NCI-H226 (cell line): ENCODE results near the gene MLH1.
"Not testable (repeated sequence)": the region's sequence is repeated elsewhere in the genome, so short reads cannot be mapped to it uniquely, and the experiment has no call there.

ENCODE experiments used
- DNase-seq: peaks from one replicate; pipeline ENCODE4 v3.0.0-alpha.2; 2015

MLH1 gene

DNA sequence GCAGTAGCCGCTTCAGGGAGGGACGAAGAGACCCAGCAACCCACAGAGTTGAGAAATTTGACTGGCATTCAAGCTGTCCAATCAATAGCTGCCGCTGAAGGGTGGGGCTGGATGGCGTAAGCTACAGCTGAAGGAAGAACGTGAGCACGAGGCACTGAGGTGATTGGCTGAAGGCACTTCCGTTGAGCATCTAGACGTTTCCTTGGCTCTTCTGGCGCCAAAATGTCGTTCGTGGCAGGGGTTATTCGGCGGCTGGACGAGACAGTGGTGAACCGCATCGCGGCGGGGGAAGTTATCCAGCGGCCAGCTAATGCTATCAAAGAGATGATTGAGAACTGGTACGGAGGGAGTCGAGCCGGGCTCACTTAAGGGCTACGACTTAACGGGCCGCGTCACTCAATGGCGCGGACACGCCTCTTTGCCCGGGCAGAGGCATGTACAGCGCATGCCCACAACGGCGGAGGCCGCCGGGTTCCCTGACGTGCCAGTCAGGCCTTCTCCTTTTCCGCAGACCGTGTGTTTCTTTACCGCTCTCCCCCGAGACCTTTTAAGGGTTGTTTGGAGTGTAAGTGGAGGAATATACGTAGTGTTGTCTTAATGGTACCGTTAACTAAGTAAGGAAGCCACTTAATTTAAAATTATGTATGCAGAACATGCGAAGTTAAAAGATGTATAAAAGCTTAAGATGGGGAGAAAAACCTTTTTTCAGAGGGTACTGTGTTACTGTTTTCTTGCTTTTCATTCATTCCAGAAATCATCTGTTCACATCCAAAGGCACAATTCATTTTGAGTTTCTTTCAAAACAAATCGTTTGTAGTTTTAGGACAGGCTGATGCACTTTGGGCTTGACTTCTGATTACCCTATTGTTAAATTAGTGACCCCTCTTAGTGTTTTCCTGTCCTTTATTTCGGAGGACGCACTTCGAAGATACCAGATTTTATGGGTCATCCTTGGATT lies at the start of gene MLH1:
MLH1 (plus strand) TSS at position 193 of the 958 bp plus-strand sequence; CDS start at position 223, 30 bp downstream.
- DNase-seq, result peak; percentile 100

DNA sequence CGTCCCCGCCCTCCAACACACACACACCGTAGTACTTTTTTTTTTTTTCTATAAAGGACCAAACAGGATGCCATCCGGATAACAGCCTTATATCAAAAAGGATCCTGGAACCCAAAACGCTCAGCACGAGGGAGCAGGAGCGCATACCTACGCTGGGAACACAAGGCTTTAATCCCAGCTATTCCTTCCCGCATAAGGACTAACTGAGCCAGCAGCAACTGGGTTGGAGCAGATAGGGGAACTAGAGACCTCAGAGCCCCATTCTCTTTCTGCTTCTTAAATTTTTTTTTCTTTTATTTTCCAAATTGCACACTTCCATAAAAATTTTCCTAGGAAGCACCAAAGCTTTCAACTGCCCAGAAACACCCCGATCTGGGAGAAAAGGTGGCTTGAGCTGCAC lies 49.7 kb upstream of the MLH1 start:
- no peak for DNase-seq

DNA sequence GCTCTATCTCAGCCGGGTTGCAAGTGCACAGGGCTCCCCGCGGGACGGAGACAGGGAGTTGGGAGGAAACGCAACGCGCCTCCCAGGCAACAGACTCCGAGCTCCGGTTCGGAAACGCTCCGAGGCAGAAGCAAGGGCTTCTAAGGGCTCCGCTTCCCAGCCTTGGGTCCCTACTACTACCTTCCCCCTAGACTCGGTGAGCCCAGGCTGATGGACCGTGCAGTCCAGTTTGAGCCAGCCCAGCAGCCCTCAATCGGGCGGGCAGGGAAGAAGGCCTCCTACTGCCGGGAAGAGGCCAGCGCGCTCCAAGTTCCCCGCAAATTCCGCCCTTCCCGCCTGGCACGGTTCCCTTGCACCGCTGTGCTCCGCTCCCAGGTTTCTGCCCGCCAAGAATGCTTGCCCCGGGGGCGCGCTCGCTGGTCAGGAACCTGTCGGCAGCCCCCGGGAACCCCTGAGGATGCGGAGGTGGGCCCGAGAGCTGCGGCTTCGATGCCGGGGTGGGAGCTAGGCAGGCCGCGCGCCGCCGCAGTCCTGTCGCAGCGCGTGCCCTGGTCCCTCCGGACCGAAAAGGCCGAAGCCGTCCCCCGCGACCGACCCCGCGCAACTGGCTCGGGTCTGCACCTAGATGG lies 49.2 kb upstream of the MLH1 start:
- peak; percentile 36 for DNase-seq

DNA sequence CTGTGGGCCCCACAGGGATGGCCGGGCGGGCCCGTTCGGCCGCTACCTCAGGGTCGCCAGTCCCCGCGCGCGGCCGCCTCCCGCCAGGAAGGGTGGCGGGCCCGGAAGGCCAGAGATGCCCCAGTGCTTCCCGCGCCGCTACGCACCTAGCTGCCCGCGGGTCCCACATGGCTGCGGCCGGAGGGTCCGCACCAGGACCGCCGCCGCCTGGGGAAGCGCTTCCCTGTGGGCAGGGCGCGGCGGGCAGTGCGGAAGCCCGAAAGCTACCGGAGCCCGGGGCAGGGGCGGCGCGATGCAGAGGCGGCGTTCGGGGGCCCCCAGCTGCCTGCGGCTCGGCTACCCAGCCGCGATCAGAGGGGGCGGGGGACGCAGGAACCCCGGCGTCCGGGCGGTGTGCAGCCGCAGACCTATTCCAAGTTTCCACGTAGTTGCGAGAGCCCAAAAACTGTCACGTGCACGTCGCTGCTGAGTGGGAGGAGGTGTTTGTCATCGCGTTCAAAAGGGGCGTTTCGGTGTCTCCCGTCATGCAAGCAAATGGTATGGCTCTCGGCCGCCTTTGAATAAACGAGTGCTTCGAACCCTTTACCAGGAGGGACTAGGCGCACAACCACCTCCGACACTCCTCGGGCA lies 48.6 kb upstream of the MLH1 start, which contains the start of gene TRANK1:
TRANK1 (minus strand) TSS at position 414 of the 630 bp plus-strand sequence; CDS start at position 169, 245 bp downstream.
- DNase-seq, result no peak

DNA sequence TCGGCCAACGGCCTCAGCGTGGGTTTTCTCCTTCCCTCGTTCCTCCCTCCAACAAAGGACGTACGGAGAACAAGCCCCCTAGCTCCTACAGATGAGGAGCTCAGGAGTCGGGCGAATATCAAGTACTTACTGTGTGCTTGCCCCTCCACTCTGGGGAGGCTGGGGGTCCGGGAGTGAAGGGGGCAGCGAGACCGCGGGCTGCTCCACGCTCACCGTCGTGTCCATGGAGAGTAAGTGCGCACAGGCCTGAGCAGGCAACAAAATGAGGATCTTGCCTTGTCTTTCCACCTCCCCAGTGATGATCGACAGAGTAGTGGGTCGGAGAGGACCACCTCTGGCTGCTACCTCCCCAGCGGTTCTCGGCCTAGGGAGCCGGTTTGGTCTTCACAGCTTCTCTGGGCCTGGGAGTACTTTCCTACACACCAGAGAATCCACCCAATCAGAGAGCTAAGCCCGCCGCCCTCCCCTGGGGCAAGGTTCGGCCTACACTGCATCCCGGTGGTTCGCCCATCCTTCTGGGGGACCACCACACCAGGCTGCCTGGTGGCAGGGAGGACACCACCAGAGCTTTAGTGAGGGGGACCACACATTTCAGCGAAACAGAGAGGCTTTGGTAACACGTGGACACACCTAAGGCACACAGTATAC lies 47.9 kb upstream of the MLH1 start:
- no peak for DNase-seq

DNA sequence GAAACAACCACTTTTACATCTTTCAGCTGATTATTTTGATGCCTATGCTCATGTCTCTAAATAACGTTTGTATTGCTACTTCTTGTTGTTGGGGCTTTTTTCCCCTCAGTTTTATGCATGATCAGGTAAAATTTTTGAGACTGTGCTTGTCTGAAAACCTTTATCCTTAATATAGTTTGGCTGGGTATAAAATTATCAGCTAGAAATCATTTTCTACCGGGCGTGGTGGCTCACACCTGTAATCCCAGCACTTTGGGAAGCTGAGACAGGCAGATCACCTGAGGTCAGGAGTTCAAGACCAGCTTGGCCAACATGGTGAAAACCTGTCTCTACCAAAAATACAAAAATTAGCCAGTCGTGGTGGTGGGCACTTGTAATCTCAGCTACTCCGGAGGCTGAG lies 45.5 kb upstream of the MLH1 start:
- not testable (repeated sequence) for DNase-seq

DNA sequence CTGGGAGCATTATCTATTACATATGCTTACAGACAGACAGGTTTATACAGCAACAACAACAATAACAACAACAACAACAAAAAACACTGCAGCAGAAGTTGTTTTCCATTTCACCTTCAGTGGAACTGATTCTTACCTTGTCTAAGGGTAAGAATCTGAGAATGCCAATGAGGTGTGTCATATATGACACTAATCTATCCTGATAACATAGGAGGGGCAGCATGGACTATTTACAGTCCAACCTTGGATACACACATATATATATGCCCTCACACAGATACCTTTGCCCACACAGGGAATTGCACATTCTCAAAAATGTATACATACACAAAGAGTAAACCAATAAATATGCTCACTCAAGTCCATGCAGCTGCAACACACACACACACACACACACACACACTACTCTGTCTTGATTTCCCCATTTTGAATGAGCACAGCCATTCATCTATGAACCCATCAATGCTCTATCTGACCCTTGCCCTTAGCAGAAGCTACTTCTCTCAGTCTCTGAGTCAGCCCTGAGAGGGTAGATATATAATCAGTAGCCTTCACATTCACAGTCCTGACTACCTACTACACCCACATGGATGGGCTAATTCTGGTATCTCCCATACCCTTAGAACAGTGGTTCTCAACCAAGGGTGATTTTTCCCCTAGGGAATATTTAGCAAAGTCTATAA lies 38.7 kb upstream of the MLH1 start:
- DNase-seq, result peak; percentile 64

DNA sequence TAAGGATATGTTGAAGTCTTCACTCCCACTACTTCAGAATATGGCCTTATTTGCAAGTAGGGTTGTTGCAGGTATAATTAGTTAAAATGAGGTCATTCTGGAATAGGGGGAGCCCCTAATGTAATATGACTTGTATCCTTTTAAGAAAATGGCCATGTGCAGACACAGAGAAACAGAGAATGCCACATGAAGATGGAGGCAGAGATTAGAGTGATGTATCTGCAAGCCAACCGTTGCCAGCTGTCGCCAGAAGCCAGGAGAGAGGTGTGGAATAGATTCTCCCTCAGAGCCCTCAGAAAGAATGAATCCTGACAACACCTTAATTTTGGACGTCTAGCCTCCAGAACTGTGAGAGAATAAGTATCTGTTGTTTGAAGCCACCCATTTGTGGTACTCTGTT lies 37.2 kb upstream of the MLH1 start:
- DNase-seq, result no peak

DNA sequence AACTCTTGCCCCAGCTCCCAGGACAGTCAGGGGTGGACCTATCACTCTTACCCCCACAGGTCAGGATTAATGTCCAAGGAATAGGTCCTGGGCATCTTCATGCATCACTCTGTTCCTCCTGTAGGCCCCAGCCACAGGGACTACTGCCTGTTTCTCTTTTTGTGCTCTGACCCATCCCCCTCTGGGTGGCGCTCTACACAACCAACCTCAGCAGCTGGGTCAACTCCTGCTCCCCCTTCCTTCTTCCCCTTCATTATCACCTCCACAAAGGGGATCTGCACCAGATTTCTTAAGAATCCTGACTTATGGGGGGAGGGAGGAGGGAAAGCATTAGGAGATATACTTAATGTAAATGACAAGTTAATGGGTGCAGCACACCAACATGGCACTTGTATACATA lies 36.3 kb upstream of the MLH1 start:
- no peak for DNase-seq

DNA sequence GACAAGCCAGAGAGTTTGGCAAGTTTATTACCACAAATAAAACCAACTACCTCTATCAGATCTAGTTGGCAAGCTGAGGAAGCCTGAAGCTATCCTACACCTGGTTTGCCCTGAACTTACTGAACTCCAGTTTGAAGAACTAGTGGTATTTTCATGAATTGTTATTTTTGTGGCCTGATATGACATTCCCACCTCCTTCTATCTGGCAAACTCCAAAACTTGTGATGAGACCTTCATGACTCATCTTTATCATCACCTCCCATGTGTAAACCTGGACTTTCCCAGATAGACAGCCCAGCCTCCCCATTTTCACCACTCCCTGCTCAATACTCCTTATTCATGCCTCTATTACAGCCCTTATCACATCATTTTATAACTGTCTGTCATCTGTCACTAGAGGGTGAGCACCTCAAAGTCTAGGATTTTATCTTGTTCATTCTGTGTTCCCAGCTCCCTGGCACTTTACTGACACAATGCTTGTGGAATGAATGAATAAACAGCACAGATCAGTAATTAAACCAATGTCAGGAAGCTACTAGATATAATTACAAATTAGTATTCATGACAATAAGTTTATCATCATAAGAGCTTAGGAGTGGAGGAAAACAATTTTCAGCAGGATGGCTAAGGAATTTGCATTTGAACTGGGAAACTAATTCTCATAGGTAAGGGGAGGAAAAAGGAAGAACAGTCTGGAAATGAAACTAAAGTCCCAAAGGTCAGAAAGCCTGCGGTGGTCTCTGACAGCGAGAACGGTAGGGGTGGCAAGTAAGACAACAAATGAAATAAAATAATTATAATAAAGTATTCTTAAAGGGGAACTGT lies 35.2 kb upstream of the MLH1 start:
- DNase-seq, result peak; percentile 88

DNA sequence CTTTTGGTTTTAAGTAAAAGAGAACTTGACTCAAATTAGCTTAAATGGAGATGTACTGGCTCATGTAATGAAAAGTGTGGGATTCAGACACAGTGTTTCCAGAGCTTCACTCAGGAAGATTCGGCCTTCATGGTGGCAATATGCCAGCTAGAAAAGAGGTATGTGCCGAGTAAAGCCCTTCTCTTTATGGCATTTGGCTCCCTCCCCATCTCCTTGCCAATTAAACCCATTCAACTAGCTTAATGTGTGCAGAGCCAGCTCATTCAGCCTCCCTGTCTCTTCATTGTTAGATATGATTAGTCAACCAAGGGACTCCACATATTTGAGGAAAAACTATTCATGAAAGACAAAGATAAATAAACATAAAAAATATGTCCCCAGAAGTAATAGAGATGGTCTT lies 33.5 kb upstream of the MLH1 start:
- no peak for DNase-seq

DNA sequence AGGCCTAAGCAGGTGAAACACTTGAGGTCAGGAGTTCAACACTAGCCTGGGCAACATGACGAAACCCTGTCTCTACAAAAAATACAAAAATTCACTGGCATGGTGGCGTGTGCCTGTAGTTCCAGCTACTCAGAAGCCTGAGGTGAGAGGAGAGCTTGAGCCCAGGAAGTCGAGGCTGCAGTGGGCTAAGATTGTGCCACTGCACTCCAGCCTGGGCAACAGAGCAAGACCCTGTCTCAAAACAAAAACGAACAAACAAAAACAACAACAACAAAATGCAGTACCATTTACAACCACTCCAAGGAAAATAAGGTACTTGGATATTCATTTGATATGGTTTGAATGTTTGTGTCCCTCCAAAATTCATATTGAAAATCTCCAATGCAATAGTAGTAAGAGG lies 32.8 kb upstream of the MLH1 start:
- no peak for DNase-seq

DNA sequence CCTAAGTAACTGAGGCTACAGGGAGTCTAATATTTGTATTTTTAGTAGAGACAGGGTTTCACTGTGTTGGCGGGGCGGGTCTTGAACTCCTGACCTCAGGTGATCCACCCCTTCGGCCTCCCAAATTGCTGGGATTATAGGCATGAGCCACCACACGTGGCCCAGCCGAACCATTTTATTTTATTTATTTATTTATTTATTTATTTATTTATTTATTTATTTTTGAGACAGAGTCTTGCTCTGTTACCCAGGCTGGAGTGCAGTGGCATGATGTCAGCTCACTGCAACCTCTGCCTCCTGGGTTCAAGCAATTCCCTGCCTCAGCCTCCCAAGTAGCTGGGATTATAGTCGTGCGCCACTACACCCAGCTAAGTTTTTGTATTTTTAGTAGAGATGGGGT lies 30.3 kb upstream of the MLH1 start:
- not testable (repeated sequence) for DNase-seq

DNA sequence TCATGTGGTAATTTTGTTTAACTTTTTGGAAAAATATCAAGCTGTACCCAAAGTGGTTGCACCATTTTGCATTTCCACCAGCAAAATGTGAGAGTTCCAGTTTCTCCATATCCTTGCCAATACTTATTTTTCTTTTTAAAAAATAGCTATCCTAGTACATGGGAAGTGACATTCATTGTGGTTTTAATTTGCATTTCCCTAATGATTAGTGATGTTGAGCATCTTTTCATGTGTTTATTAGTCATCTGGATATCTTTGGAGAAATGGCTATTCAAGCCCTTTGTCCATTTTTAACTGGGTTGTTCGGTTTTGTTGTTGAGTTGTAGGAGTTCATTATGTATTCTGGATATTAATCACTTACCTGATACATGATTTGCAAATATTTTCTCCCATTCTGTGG lies 29.0 kb upstream of the MLH1 start:
- DNase-seq, result no peak

DNA sequence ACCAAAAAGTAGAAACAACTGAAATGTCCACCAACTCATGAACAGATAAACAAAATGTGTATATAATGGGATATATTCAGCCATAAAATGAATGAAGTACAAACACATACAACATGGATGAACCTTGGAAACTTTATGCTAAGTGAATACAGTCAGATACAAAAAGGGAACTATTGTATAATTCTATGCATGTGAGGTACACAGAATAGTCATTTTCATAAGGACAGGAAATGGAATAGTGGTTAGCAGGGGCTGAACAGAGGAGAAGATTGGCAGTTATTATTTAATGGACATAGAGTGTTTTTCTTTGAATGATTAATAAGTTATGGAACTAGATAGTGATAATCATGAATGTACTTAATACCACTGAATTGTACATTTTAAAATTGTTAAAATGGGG lies 28.5 kb upstream of the MLH1 start:
- no peak for DNase-seq

DNA sequence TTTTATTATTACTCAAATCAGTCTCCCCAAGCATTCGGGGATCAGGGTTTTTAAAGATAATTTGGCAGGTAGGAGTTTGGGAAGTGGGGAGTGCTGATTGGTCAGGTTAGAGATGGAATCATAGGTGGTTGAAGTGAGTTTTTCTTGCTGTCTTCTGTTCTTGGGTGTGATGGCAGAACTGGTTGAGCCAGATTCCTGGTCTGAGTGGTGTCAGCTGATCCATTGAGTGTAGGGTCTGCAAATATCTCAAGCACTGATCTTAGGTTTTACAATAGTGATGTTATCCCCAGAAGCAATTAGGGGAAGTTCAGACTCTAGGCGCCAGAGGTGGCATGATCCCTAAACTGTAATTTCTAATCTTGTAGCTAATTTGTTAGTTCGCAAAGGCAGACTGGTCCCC lies 27.9 kb upstream of the MLH1 start:
- DNase-seq, result no peak

DNA sequence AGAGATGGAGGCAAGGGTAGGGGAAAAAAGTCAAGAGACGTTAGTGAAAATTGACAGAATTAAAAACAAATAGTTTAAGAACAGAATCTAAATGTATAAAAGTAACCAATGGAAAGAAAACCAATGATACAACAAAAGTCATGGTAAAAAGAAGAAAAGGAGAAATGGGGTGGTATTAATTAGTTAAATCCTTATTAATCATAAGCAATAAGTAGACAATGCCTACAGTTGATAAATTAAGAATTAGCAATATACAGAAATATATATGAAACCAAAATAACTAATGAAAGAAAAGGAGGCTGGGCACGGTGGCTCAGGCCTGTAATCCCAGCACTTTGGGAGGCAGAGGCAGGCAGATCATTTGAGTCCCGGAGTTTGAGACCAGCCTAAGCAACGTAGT lies 24.2 kb upstream of the MLH1 start:
- DNase-seq, result no peak

DNA sequence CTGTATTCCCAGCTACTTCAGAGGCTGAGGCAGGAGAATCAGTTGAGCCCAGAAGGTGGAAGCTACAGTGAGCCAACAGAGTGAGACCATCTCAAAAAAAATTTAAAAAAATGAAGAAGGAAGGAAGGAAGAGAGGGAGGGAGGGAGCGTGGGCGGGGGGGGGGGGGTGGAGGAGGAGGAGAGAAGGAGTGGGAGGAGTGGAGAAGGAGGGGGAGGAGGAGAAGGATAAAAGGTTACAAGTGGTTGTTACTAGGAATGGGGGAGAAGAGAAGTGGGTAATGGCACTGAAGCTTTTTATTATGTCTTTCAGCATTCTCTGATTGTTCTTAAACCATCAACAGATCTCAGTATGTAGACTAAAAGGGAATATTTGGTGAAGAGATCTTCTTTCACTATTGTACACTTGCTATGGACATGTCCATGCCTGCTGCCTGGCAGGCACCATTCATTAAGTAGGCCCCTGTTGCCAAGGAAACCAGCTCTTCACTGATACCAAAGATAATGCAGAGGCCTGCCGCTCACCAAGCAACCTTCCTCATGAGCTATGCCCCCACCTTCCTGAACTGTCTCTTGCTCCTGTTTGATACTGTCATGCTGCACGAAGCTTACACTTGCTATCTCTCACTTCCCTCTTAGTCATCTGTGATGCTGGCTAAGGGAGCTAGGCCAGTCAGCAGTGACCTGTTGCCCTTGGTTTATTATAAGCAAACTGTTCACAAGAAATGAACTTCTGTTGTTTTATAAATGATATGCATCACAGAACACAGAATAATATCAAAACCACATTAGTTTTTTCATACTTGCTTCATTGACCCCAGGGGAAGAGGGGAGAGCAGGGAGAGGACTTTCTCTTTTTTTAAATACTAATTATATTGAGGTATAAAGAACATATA lies 23.5 kb upstream of the MLH1 start:
- DNase-seq, result peak; percentile 95

DNA sequence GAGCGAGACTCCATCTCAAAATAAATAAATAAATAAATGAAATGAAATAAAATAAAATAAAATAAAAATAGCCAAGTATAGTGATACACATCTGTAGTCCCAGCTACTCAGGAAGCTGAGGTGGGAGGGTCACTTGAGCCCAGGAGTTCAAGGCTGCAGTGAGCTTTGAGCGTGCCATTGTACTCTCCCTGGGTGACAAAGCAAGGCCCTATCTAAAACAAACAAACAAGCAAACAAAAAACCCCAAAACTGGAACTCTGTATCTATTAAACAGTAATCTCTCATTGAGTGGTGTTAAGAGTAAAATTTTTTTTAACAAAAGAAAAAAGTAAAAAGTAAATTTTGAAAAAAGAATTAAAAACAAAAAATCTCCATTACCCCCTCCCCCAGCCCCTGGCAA lies 21.2 kb upstream of the MLH1 start:
- no peak for DNase-seq

DNA sequence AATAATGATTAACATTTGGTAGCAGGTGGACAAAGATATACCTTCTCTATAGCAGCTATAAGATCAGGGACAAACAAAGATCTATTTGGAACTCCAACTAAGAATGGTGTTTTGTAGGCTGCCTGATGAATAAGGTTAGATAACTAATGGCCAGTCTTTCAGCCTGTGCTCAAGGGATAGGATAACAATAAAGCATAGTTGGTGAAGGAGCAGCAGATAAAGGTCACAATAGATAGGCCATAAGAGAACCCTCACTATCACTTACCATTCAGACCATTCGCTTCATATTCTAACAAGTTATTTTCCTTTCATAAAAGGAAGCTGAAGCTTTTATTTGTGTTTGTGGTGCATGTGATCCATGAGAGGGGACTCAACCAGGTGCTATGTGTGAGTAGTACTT lies 20.2 kb upstream of the MLH1 start:
- DNase-seq, result no peak

DNA sequence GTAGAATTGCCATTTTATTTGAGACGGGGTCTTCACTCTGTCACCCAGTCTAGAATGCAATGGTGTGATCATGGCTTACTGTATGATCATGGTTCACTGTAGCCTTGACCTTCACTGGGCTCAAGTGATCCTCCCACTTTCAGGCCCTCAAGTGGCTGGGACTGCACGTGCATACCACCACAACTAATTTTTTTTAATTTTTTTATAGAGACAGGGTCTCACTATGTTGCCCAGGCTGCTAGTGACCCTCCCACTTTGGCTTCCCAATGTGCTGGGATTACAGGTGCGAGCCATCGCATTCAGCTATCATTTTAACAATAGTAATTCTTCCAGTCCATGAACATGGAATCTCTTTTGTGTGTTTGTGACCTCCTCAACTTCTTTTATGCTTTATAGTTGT lies 12.3 kb upstream of the MLH1 start:
- no peak for DNase-seq
